ENCODE measurements around the gene BUB1B. TPM values are rescaled to one million over a fixed set of nuclear protein-coding genes. Genes with fewer than 3 reads are reported as not detected.

BUB1B gene
- total and polyA plus RNA-seq, 9 of the 15 experiments (the other 6 are each of a cell fraction or from before 2014, with no cell fraction given), result 28.7 to 113 (median 82.2) TPM

DNA sequence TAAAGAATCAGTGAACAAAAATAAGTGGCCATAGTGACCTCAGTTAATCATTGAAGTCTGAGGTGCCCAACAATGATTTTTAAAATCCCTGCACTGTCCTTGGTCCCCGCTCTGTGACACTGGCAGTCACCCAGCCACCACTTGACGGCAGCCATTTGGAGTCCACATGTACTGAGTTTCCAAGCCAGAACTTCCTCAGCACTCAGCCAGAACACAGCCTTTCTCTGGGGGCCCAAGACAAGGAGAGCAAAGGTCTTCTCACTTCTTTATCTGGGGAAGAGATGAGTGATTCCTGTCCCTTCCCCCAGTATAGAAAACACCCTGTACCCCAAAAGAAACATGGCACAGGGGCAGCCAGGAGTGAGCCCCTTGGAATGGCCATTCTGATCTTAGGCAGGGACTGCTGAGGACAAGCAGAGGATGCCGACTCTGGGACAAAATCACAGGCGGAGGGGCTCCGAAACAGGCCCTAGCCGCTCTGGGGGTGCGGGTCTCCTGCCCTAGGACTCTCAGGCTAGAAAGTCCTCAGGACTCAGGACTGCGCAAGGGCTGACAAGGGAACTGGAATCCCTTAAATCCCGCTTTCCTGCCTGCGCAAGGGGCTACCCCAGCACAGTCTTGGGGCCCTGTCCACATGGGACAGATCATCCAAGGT is 90.7 kb downstream of the BUB1B start:
- no peak for TF ChIP-seq PATZ1 (CRISPR knock-in tag; IDR thresholded peaks at IDR 0.05; ENCODE audit: borderline replicate concordance)
- TF ChIP-seq, protein P1, sequence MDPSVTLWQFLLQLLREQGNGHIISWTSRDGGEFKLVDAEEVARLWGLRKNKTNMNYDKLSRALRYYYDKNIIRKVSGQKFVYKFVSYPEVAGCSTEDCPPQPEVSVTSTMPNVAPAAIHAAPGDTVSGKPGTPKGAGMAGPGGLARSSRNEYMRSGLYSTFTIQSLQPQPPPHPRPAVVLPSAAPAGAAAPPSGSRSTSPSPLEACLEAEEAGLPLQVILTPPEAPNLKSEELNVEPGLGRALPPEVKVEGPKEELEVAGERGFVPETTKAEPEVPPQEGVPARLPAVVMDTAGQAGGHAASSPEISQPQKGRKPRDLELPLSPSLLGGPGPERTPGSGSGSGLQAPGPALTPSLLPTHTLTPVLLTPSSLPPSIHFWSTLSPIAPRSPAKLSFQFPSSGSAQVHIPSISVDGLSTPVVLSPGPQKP (CRISPR knock-in tag; IDR thresholded peaks at IDR 0.05), result no peak
- TF ChIP-seq, protein P2, sequence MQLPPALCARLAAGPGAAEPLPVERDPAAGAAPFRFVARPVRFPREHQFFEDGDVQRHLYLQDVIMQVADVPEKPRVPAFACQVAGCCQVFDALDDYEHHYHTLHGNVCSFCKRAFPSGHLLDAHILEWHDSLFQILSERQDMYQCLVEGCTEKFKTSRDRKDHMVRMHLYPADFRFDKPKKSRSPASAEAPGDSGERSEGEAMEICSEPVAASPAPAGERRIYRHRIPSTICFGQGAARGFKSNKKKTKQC (CRISPR knock-in tag; IDR thresholded peaks at IDR 0.05), result no peak
- DNase-seq (ENCODE audit: extremely low read depth in 1 of 4, low spot score in 3 of 4) (no peak), FAIRE-seq (no peak), ATAC-seq (no peak)
- intact Hi-C loops (cut with micrococcal nuclease), result no loop called here
- ChIA-PET CTCF (ENCODE audit: low intra/inter-chr PET ratio) (no interaction called here), POLR2A (no interaction called here)
- Histone ChIP-seq H3K36me3 (ENCODE audit: control insufficient read depth, insufficient read depth, low read length) (no peaks in the 10 kb centered on the region), H3K9me3 (replicated peaks; ENCODE audit: control insufficient read depth, insufficient read depth, low read depth, low read length) (no peaks in the 10 kb centered on the region), H3K79me2 (ENCODE audit: control insufficient read depth, insufficient read depth, low read length) (no peaks in the 10 kb centered on the region), H3K4me2 (ENCODE audit: insufficient read depth, low read length) (no peak overlapping the region), H3K9ac (ENCODE audit: insufficient read depth in 1 of 2, low read depth in 2 of 2, low read length in 2 of 2) (peak overlapping the region in 1 of 2 experiments; percentile 20; a peak in 1 of 4 replicates), H4K20me1 (replicated peaks; ENCODE audit: control insufficient read depth, insufficient read depth, low read length) (no peaks in the 10 kb centered on the region), H3K27me3 (ENCODE audit: control insufficient read depth in 2 of 2, insufficient read depth in 2 of 2, low read length in 2 of 2) (peaks cover 2 to 32% of the 10 kb centered on the region in 2 experiments; a peak in 3 of 5 replicates), H3K27ac (ENCODE audit: extremely low read depth, low read depth, low read length) (no peak overlapping the region), H3K9me1 (ENCODE audit: control insufficient read depth, insufficient read depth, low read length) (no peaks in the 10 kb centered on the region), H3K4me3 (no peak overlapping the region), H2AFZ (ENCODE audit: low read depth, low read length) (no peak overlapping the region), H3K4me1 (replicated peaks in 1 of 2; ENCODE audit: control insufficient read depth in 2 of 2, insufficient read depth in 2 of 2, low read length in 2 of 2) (peaks cover 4 to 21% of the 10 kb centered on the region in 2 experiments; a peak in 3 of 5 replicates)
- WGBS (ENCODE audit: insufficient coverage, low coverage, missing lambda C conversion rate), result 37% methylated on average over 10 of the region's 10 CpGs
- no TSS peak for BruUV-seq (replicated peaks)
- in situ Hi-C loops (cut with MboI), result no loop called here

All from K562 (cell line).